Measurements from ENCODE around the gene WDR36.

The WDR36 gene

DNA sequence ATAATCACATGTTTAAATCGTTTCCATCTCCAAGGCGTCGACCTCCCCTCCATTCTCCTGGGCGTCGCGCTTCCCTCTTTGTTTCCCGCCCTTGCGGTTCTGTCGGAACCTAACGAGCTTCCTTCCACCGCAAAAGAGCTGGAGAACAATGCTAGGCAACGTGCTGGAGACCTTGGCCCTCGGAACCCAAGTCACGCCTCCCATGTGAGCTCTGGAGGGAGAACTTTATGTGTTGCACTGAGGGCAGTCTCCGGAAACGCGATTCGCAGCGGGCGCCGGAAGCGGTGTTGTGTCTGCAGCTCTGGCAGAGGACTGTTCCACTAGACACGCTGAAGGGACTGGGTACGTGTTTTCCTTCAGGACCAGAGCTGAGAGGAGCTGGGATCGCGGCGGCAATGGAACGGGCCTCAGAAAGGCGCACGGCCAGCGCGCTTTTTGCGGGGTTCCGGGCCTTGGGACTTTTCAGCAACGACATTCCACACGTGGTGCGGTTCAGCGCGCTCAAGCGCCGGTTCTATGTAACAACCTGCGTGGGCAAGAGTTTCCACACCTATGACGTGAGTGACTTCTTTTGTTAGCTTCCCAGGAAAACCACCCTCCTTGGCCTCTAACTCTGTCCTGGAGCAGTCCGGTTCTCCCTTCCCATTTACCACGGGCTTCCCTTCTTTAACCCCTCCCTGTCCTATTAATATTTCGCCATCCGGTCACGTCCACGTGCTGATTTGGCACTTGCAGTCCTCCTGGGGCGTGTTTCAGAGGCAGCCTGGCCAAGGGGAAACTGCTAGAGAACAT, at the start of gene WDR36:
TSS of gene WDR36 (plus strand) at position 287 of the 792 bp plus-strand sequence. CDS start at position 396, 109 bp downstream.
- peak; percentile 20 for DNase-seq

DNA sequence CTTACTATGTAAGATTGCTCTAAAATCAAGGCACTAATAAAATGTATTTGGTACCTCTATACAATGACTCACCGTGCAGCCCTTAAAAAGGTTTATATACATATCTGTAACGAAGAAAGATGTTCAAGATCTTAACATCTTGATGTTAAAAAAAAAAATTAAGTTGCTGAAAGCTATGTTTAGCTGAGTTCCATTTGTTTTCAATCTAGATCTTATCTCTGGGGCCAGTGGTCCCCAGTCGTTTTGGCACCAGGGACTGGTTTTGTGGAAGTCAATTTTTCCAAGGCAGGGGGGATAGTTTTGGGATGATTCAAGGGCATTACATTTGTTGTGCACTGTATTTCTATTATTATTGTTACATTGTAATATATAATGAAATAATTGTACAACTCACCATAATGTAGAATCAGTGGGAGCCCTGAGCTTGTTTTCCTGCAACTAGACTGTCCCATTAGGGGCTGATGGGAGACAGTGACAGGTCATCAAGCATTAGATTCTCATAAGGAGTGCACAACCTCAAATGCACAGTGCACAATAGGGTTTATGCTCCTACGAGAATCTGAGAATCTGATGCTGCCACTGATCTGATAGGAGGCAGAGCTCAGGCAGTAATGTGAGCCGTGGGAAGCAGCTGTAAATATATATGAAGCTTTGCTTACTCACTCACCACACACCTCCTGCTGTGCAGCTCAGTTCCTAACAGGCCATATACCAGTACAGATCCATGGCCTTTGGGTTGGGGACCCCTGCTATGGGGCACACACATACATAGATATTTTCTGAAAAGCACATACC, 48.2 kb upstream of the WDR36 start:
- DNase-seq = no peak

DNA sequence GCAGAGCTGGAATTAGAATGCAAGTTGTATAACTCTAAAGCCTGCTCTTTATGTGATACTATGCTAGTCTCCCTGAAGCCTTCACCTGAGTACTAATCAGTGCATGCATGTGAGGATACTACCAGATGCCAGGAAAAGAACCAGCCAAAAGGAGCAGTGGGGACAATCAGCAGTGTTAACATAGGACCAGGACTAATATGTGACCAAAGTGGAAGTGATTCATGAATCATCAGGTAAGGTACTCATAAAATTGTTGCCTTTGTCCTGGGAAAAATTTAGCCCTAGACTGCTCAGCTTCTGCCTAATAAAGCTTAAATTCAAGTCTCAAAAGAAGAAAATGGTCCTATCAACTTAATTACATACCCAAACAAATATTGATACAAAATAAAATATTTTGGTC, 34.1 kb upstream of the WDR36 start:
- no peak for DNase-seq

DNA sequence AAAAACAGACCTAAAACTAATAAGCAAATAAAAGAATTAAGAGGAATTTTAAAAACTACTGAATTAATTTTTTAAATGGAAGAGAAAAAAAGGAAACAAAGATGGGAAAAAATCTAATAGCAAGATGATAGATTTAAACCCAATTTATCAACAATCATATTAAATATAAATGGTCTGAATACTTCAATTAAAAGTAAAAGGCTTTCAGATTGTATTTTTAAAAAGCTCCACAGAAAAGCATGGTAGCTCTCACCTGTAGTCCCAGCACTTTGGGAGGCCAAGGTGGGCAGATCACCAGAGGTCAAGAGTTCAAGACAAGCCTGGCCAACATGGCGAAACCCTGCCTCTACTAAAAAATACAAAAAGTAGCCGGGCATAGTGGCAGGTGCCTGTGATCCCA, 32.0 kb upstream of the WDR36 start:
- DNase-seq = no peak

DNA sequence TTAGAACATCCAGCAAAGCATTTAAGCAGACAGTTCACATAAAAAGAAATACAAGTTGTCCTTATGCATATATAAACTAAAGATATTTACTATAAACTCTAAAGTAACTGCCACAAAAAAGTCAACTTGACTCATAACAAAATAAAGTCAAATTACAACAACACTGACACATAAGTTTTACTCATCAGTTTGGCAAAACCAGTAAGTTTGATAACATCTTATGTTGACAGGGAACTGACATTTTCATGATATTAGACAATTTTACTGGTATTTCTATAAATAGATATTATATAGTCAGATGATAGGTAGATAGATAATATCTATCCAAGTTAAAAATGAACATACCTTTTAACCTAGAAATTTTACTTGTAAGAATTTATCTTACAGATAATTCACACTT, 30.5 kb upstream of the WDR36 start:
- DNase-seq = no peak

DNA sequence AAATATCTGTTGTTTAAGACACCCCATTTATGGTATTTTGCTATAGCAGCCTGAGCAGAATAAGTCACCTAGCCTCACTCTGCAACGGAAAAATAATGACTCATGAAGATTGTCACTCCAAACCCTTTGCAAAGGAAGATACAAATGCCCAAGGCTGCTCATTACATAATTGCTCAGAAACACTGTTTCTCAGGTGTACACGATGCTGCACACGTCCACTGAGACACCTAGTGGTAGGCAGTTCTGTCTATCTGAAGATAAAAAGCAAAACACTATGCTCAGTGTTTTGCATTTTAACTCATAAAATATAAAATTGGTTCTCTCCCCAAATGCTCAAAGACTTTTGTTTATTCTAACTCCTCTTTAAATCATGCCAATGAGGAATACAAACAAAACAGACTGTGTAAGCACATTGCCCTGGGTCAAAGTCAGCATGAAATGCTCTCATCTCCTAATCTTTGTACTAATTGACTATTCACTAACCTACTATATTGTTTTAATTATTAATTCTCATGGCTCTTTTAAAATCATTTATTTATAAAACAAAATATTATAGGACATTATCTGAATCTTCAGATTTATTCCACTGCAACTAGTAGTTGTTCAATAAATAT, 28.3 kb upstream of the WDR36 start:
- no peak for DNase-seq

DNA sequence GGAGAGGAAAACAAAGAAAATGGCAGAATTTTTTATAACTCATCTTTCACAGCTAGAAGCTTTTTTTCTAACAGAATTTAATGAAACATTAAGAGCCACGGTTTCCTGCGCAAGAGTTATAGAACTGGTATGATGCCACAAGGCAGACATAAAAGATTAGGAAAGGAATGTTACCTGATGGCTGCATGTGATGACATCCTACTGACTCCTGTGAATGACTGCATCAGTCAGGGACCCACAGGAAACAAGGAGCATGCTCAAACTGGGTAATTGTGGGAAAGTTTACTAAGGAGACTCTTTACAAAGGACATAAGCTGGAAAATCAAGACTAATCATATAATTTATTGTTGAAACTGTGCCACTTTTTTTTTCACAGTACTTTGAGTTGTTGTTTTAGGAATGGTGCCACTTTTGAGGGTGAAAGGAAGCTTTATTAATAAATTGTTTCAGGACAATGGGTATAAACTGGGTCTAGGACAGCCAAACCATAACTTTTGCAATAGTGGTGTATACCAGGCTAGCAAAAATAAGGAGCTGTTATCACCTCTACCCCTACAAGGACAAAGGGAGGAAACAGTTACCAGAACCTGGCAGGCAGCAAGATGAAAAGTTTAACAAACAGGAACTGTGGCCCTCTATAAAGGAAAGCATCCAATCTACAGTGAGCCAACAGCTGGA, 25.7 kb upstream of the WDR36 start:
- DNase-seq = no peak

DNA sequence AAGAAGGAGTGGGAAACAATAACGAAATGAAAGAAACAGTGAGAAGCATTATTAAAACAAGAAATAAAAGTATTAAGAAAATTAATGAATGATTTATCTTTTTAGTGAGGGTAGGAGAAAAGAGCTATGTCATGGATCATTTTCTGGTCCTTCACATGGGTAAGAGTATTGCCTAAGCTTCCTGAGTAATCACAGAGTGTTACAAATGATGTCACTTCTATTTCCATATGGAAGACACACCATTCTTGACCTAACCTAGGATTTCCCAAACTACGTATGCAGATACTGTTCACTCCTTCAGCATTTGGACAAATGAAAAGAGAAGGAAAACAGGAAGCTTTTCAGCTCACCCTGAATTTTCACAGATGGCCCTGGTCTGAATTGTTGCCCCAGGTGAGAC, 23.9 kb upstream of the WDR36 start:
- DNase-seq = no peak

DNA sequence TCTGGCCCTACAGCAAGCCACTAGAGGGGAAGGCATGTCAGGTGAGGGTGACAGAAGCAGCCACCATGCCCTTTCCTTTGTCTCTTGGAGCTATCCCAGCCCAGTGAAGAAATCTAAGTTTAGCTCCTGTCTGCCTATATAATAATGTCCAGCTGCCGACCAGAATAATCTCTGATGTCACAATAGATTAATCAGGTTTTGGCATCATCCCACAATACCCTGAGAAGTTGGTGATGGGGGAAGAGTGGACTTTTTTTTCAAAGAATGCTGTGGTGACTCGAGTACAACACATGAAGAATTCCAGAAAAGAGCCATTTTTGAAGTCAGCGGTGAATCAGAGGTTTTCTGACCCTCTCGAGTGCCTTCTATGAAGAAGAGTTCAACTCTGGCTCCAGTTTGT, 22.3 kb upstream of the WDR36 start:
- no peak for DNase-seq

DNA sequence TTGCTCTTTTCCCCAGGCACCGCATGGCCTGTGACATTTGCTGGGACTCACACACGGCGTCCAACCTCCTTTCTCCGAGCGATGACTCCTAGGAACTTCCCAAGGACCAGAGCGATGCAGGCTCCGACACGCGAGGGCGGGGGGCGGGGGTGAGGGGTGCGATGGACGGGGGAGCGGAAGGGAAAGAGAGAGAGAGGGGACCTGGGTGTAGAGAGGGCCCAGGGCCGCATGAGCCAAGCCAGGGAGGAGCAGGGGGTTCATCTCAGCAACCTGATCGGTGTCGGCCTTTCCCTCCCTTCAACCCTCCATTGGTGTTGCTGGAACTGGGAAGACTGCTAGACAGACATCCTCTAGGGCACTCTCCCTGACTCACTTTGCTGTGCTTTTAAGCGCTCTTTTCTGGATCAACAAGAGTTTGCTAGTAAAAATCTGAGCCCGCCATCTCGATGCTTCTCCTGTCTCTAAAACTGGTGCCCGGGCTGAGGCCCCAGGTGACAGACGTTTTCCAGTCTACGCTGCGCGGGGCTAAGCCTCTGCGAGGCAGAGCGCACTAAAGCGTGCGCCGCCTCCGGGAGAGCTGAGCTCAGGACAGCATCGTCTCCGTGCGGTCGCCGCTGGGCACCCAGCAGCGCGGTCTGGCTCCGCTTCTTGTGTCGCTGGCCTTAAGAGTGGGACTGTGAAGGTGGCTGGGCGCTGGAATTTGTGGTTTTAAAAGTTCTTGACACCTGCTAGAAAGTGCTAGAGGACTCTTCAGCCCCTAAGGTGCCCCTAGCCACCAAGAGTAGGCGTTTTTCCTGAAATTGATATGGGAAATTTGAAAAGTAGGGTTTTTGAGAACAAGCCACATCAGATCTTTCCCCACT, 21.6 kb upstream of the WDR36 start:
- DNase-seq = no peak

DNA sequence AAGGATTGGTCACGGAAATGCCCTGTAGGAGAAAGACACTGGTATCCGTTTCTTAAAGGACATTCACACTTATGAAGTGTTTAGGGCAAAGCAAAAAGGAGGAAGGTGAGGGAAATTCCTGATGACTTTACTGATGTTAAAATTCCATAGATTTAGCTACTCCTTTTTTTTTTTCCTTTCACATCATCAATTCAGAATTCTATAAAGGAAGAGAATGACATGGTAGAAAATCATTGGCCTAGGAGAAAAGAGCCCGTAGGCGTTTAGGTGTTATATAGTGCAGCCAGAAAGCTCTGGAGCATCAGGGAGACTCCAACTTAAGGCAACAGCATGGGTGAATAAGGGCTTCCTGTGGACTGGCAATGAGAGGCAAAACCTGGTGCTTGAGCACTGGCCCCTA, 20.7 kb upstream of the WDR36 start, which contains the start of gene TSLP:
TSS of gene TSLP (plus strand) at position 301 of the 400 bp plus-strand sequence. CDS start 178 bp downstream, outside the sequence.
- no peak for DNase-seq

DNA sequence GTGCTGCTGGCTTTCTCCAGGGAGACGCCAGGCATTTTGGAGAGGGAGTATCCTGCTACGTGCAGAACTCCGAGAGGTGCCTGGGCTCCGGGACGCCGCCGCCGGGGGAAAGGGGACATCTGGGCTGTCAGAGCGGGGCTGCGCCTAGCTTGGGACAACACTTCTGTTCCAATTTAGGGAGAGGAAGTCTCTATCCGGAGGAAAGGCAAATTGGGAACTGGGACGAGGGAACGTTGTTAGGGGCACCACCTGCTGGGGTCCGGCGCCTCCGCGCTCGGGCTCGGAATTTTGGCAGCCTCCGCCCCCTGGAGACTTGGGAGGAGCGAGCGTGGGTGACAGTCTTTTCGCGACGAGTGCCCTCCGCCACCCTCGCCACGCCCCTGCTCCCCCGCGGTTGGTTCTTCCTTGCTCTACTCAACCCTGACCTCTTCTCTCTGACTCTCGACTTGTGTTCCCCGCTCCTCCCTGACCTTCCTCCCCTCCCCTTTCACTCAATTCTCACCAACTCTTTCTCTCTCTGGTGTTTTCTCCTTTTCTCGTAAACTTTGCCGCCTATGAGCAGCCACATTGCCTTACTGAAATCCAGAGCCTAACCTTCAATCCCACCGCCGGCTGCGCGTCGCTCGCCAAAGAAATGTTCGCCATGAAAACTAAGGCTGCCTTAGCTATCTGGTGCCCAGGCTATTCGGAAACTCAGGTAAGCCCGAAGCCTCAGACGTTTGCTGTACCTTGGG, 19.0 kb upstream of the WDR36 start:
- no peak for DNase-seq

DNA sequence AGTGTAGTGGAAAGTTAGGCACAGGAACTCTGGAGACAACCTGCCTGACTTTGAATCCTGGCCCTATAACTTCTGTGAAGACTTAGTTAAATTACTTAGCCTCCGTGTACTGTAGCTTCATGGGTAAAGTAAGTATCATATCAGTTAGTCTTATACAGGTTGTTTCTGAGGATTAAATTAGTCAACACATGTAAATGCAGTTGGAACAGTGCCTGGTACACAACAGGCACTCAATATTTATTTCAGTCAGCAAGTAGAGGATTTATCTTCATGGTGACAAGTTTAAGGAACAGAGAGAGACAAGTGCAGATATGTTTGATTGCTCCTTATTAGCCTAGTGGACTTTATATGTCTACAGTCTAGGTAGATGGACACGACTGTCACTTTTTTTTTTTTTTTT, 17.9 kb upstream of the WDR36 start:
- no peak for DNase-seq

DNA sequence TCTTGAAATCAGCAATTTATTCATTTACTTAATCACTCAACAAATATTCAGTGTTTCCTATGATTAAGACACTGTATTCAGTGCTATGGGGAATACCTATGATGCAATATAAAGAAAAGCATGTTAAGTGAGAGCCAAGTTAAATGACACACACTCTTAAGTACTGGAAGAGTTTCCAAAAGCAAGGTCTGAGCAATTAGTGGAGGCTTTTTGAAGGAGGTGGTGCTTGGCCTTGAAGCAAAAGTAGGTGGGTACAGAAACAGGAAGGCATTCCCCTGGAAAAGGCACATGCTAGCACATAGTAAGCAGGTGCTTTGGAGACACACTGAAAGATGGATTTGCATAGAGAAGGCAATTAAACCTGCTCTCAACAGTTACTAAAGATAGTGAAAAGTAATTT, 16.6 kb upstream of the WDR36 start:
- no peak for DNase-seq

DNA sequence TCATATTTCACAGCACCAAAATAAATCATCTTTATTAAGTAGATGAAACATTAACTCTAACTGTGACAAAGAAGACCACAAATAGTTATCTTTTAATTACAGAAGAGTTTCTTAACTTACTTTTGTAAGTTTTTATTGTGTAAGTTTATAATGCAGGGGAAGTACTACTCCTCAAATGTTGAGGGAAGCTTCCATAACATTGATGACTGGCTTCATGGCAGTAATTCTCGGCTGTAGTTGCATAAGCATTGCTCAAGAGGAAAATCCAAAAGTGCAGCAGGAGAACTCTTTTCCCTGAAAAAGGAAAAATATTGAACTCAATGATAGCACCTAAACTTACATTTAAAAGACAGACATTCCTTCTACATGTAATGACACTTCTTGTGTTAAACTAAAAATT, 16.1 kb upstream of the WDR36 start:
- no peak for DNase-seq

DNA sequence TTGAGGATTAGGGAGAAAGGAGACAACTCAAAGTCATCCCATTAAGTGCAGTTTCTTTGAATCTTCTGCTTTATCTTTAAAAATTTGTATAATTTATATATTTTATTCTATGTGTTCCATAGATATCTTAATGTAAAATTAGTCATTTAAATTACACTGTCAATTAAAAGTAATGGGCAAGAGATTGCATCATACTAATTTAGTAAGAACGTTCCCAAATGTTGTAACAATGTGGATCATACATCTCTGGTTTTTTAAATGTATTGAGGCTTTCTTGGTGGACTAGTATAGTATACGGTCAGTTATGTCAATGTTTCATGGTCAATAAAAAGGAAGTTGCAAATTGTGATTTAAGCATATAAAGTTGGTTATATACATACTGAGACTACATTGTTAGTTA, 14.5 kb upstream of the WDR36 start:
- no peak for DNase-seq

DNA sequence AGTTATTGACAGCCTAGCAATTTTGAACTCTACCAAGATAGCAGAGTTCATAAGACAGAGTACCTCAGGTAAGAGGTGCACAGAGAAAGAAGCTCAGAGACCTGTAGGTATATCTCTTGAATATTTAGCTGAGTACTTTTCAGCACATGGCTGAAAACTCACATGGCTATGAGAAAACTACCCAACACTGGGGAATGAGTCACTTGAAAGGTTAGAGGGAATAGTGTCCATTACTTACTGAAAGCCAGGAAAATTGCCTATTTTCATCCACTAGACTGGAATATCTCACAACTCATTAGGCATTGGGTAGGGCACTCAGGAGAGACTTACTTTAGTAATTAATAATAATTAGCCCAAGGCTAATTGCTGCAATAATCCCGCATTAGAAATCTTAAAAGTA, 12.3 kb upstream of the WDR36 start:
- no peak for DNase-seq

DNA sequence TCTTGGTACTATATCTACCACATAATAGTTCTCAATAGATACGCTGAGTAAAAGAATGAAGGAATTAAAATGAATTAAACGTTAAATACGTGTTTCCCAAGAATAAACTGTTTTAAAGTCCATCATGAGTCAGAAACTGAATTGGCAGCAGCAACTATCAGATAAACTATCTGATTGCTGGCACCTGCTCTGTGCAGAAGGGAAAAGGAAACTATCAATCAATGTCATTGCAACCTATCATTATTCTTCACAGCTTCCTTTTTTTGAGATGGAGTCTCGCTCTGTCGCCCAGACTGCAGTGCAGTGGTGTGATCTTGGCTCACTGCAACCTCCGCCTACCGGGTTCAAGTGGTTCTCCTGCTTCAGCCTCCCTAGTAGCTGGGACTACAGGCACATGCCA, 8.8 kb upstream of the WDR36 start:
- peak; percentile 73 for DNase-seq

DNA sequence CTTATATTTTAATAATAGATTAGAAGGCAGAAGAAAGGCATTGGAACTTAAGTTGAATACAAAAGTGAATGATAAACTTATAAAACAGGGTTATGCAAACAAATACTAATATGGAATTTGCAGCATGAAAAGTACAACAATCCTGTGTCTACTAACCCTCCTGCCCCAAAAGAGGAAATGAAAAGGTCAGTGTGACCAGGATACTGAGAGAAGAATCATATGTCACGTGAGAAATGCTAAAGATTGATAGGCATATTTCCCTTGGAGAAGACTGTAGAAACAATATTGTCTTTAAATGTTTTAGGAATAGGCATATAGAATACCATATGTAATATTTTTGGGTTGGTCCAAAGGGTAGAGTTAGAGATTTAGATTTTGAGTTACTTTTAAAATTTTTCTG, 3.8 kb downstream of the WDR36 start:
- DNase-seq = no peak

DNA sequence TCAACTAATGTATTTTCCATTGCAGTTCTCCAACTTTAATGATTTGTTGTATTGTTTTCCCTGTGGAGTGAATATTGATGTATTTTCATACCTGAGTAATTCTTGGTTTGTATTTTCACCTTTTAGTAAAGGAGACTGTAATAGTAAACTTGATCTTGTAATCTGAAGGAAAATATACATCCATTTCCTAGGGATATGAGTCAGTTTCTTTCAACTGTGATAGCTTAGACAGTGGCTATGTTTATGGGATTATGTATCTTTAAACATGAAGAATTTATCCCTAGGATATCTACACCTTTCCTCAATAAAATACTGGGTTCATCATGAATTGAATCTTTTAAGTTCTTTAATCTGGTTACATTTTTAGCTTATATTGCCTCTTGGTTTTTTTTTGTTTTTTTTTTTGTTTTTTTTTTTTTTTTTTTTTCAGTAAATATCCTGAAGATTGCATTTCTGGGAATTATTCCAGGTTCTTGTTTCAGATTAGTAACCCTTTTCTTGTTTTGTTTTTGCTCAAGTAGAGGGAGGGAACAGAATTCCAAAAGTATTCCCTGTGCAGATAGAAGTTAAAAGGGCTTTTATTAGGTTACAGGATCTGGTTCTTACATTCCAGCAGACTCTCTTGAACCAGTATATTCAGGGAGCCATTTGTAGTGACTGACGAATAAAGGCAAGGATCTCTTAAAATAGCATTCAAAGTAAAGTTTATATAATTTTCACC, 7.1 kb downstream of the WDR36 start:
- no peak for DNase-seq

All from NCI-H1436 treated with DMSO at 0.1 percent for 48 hours (cell line).